ENCODE measurements around the gene AARS2.

The AARS2 gene

DNA sequence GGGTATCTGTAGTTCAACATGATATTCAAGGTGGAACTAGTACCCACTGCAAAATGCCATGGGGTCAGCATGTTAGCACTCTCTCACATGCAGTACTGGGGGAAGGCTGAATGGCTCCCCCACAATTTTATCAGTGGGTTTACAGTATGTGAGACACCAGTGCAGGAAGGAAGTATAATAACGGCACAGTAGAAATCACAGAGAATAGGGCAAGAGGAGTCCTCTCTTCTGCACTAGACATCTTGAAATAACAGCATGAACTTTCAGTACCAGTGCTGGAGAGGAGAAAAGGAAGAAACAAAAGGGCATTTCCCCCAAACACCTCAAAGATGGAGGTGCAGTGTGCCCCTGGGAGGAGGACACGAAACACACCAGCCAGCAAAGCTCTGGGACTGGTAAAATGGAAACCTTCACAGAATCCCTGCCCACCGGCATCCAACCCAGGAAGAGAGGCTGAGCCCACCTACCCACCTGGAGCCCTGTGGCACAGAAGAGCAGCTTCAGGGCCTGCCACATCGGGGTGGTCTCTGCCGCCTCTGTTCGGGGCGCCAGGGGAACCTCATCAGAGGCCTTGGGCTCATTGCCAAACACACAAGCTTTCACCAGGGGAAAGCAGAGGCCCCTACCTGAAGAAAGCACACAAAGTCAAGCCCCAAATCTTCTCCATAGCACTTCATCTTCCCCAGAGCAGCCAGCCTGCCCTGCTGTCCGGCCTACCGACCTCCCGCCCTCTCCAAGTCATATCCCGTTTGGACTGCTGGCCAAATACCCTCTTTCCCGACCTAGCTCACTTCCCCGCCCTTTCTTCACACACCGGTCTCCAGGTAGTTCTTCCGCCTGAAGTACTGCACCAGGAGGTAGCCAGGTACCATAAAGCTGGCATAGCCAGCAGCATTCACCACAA, 57.0 kb downstream of the AARS2 start:
- H3K4me1 ChIP-seq: peaks cover 12% of the 10 kb centered on the region
- H3K79me2 ChIP-seq: no peaks in the 10 kb centered on the region
- peak overlapping the region; percentile 60 for H3K4me2 ChIP-seq (ENCODE audit: low read length)
- peak overlapping the region; percentile 97 for H2AFZ ChIP-seq
- no peak overlapping the region for H3K9ac ChIP-seq
- no peaks in the 10 kb centered on the region for H3K9me3 ChIP-seq (ENCODE audit: control insufficient read depth, low read length)
- TF ChIP-seq, protein P1, sequence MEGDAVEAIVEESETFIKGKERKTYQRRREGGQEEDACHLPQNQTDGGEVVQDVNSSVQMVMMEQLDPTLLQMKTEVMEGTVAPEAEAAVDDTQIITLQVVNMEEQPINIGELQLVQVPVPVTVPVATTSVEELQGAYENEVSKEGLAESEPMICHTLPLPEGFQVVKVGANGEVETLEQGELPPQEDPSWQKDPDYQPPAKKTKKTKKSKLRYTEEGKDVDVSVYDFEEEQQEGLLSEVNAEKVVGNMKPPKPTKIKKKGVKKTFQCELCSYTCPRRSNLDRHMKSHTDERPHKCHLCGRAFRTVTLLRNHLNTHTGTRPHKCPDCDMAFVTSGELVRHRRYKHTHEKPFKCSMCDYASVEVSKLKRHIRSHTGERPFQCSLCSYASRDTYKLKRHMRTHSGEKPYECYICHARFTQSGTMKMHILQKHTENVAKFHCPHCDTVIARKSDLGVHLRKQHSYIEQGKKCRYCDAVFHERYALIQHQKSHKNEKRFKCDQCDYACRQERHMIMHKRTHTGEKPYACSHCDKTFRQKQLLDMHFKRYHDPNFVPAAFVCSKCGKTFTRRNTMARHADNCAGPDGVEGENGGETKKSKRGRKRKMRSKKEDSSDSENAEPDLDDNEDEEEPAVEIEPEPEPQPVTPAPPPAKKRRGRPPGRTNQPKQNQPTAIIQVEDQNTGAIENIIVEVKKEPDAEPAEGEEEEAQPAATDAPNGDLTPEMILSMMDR (IDR thresholded peaks at IDR 0.05): no peak
- H3K27ac ChIP-seq: peak overlapping the region; percentile 81
- H3K4me3 ChIP-seq (ENCODE audit: low read depth, low read length): peak overlapping the region; percentile 67
- no peaks in the 10 kb centered on the region for H3K27me3 ChIP-seq (ENCODE audit: control insufficient read depth, insufficient read depth, low read length)
- no peaks in the 10 kb centered on the region for H3K36me3 ChIP-seq (ENCODE audit: control insufficient read depth, insufficient read depth, low read length)

DNA sequence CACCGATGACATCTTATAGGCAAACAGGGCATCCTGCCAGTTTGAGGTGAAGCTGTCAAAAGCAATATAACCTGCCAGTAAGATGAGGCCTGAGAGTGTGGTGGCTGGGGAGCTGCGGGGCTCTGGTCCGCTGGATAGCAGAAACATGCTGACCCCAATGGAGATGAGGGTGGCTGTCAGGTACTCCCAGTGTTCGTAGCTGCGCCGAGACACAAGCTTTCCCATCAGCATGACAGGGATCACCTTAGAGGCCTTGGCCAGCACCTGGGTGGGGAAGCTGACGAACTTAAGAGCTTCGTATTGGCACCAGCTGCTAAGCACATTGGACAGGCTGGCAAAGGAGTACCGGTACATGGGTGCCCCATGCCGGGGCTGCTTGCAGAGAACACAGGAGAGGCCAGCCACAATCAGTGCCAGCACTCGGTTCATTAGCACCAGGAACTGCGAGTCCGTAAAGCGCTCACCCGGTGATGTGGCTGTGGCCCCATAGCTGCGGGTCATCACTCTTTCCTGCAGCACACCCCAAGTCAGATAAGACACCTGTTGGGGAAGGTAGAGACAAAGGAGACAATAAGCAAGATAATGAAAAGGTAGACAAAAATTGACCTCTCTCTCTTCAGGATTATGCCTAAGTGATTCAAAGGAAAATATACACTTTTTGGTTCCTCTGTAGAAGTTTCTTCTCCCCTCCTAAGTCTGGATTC, 57.9 kb downstream of the AARS2 start:
- H3K27me3 ChIP-seq (ENCODE audit: control insufficient read depth, insufficient read depth, low read length): no peaks in the 10 kb centered on the region
- H3K27ac ChIP-seq: no peak overlapping the region
- no peak overlapping the region for H3K4me3 ChIP-seq (ENCODE audit: low read depth, low read length)
- no peak overlapping the region for H2AFZ ChIP-seq
- no peaks in the 10 kb centered on the region for H3K36me3 ChIP-seq (ENCODE audit: control insufficient read depth, insufficient read depth, low read length)
- TF ChIP-seq, protein P1 (IDR thresholded peaks at IDR 0.05): no peak
- H3K79me2 ChIP-seq: no peaks in the 10 kb centered on the region
- H3K9me3 ChIP-seq (ENCODE audit: control insufficient read depth, low read length): no peaks in the 10 kb centered on the region
- no peak overlapping the region for H3K4me2 ChIP-seq (ENCODE audit: low read length)
- peaks cover 12% of the 10 kb centered on the region for H3K4me1 ChIP-seq
- no peak overlapping the region for H3K9ac ChIP-seq

DNA sequence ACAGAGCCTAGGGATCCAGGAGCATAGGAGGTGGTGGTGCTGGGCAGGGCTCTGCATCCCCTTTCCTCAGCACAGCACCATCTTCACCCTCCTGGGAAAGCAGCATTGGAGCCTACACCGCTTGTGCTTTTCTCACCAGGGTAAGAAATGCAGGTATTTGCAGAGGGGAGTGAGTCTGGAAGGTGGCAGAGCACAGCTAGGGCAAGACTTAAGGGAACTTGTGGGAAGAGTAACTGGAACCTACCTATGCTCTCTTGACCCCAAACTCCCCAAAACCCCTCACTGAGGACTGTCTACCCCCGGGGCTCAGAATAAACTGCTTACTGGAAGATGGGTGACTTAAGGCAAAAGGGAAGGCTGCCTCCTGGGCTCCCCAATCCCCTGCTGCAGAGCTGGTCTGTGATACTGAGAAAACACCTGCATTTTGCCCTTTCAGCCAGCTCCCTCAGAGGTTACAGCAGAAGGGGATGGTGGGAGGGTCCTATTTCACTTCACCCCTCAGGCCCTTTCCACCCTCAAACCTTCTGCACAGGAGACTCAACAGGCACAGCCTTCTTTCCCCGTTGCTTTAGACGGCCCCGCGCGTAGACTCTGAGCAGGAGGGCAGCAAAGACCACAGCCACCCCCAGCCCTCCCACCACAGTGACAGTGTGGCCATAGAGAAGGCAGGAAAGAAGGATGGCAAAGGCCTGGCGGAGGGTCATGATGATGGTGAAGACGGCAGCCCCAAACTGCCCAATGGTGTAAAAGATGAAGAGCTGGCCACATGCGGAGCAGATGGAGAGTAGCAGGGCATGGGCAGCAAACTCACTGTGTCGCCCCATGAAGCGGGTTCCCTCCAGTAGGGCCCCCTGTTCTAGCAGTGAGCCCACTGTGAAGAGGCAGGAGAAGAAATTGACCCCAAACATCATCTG, 58.7 kb downstream of the AARS2 start:
- H3K27me3 ChIP-seq (ENCODE audit: control insufficient read depth, insufficient read depth, low read length): no peaks in the 10 kb centered on the region
- H3K4me2 ChIP-seq (ENCODE audit: low read length): no peak overlapping the region
- no peak overlapping the region for H3K27ac ChIP-seq
- H3K4me1 ChIP-seq: peaks cover 12% of the 10 kb centered on the region
- TF ChIP-seq, protein P1 (IDR thresholded peaks at IDR 0.05): no peak
- no peaks in the 10 kb centered on the region for H3K79me2 ChIP-seq
- no peak overlapping the region for H3K4me3 ChIP-seq (ENCODE audit: low read depth, low read length)
- H3K9me3 ChIP-seq (ENCODE audit: control insufficient read depth, low read length): no peaks in the 10 kb centered on the region
- H3K36me3 ChIP-seq (ENCODE audit: control insufficient read depth, insufficient read depth, low read length): no peaks in the 10 kb centered on the region
- no peak overlapping the region for H2AFZ ChIP-seq
- H3K9ac ChIP-seq: no peak overlapping the region

DNA sequence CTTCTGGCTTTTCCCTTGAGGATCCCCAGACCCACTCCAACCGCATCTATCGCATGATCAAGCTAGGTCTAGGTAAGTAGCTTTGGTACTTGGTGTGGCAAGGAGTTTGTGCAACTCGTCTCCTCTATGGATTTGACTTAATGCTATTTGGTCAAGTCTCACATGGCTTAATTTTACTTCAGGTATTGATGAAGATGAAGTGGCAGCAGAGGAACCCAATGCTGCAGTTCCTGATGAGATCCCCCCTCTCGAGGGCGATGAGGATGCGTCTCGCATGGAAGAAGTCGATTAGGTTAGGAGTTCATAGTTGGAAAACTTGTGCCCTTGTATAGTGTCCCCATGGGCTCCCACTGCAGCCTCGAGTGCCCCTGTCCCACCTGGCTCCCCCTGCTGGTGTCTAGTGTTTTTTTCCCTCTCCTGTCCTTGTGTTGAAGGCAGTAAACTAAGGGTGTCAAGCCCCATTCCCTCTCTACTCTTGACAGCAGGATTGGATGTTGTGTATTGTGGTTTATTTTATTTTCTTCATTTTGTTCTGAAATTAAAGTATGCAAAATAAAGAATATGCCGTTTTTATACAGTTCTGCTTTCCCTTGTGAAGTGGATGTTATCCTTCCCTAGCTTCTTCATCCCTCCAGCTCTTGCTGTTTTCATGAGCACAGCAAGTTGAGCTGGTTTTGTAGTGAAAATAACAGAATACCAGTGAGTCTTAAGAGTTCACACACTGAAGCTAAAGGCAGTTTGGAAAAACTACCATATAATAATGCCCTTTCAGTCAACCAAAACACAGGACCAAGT, 59.6 kb downstream of the AARS2 start:
- Histone ChIP-seq H3K4me3 (ENCODE audit: low read depth, low read length) (no peak overlapping the region), H3K4me2 (ENCODE audit: low read length) (no peak overlapping the region), H3K79me2 (peaks cover 2% of the 10 kb centered on the region), H3K27ac (no peak overlapping the region), H3K36me3 (ENCODE audit: control insufficient read depth, insufficient read depth, low read length) (no peaks in the 10 kb centered on the region), H3K9me3 (ENCODE audit: control insufficient read depth, low read length) (no peaks in the 10 kb centered on the region), H2AFZ (no peak overlapping the region), H3K4me1 (peaks cover 13% of the 10 kb centered on the region), H3K9ac (no peak overlapping the region), H3K27me3 (ENCODE audit: control insufficient read depth, insufficient read depth, low read length) (no peaks in the 10 kb centered on the region)
- TF ChIP-seq, protein P1 (IDR thresholded peaks at IDR 0.05): peak; percentile 44
